T-cell (primary cell): ENCODE data around the gene ITPR1. TPM values are rescaled to one million over a fixed set of nuclear protein-coding genes. Genes with fewer than 3 reads are reported as not detected.

ENCODE experiments used
- ATAC-seq, 4 experiments: fragments of 200-7000 bp in 3 of 4; fragments of 150-1000 bp in 1 of 4; cut with Tn5 transposase; replicated peaks in 1 of 4; 1 replicate in 3 of 4; 2 replicates in 1 of 4; pipeline ENCODE4 v1.10.0; 2021; ENCODE audit warnings: moderate library complexity in 3 of 4, mild to moderate bottlenecking in 2 of 4, moderate number of reproducible peaks in 1 of 4
- CTCF ChIA-PET, 2 donors: fragments of 300-600 bp; sonication (Branson Sonifier 250); formaldehyde crosslinking; loops; one replicate each; lab custom pipeline; 2022; ENCODE audit warnings: antibody characterized with exemption in 2 of 2; lab: Charles Lee
- POLR2A ChIA-PET, 2 donors: fragments of 300-600 bp; sonication (Branson Sonifier 250); formaldehyde crosslinking; loops; one replicate each; lab custom pipeline; 2022; ENCODE audit warnings: antibody characterized with exemption in 2 of 2; lab: Charles Lee
- DNase-seq, 35 experiments: peaks; one replicate each; pipeline versions ENCODE4 v3.0.0 to v3.0.0-alpha.2; 2013 to 2023
- H3K27ac ChIP-seq: one replicate; pipeline ENCODE4 v1.5.1; 2013; ENCODE audit warnings: low read length
- H3K27me3 ChIP-seq, 2 experiments: replicated peaks in 1 of 2; 1 replicate in 1 of 2; 2 replicates in 1 of 2; pipeline versions ENCODE4 v1.6.1 to v1.7.0; 2013; ENCODE audit warnings: low read length in 1 of 2, mixed read lengths in 1 of 2; ENCODE audit not compliant: control insufficient read depth in 2 of 2, insufficient read depth in 2 of 2; ENCODE audit errors: extremely low read depth in 1 of 2
- H3K36me3 ChIP-seq, 2 donors: 1 replicate in 1 of 2; 2 replicates in 1 of 2; pipeline versions ENCODE4 v1.6.1 to v1.7.0; 2013; ENCODE audit warnings: low read length in 1 of 2; ENCODE audit not compliant: control insufficient read depth in 2 of 2, insufficient read depth in 1 of 2; ENCODE audit errors: extremely low read depth in 1 of 2
- H3K4me1 ChIP-seq, 2 experiments: 1 replicate in 1 of 2; 2 replicates in 1 of 2; pipeline versions ENCODE4 v1.6.1 to v1.7.0; 2013; ENCODE audit warnings: low read length in 2 of 2, mixed read lengths in 1 of 2; ENCODE audit not compliant: insufficient read depth in 2 of 2, control insufficient read depth in 1 of 2; ENCODE audit errors: extremely low read depth in 1 of 2
- H3K4me3 ChIP-seq, 2 donors: 1 replicate in 1 of 2; 2 replicates in 1 of 2; pipeline versions ENCODE4 v1.5.1 to v1.7.0; 2013; ENCODE audit warnings: mild to moderate bottlenecking in 2 of 2, low read length in 1 of 2, moderate library complexity in 1 of 2; ENCODE audit not compliant: control insufficient read depth in 1 of 2; ENCODE audit errors: extremely low read depth in 1 of 2
- H3K9me3 ChIP-seq: 2 replicates; pipeline ENCODE4 v1.7.0; 2013
- H3K27ac Mint-ChIP-seq, 2 donors: one replicate each; pipeline ENCODE4 v1.8.0; 2020 to 2021; ENCODE audit warnings: mild to moderate bottlenecking in 2 of 2, mixed read lengths in 2 of 2
- H3K27me3 Mint-ChIP-seq, 2 donors: one replicate each; pipeline ENCODE4 v1.8.0; 2021 to 2022; ENCODE audit warnings: mixed read lengths in 2 of 2
- H3K36me3 Mint-ChIP-seq: one replicate; pipeline ENCODE4 v1.8.0; 2021; ENCODE audit warnings: mixed read lengths
- H3K4me1 Mint-ChIP-seq, 3 donors: one replicate each; pipeline ENCODE4 v1.8.0; 2020 to 2022; ENCODE audit warnings: mixed read lengths in 3 of 3, mild to moderate bottlenecking in 1 of 3
- H3K4me3 Mint-ChIP-seq, 3 donors: one replicate each; pipeline ENCODE4 v1.8.0; 2020 to 2022; ENCODE audit warnings: mild to moderate bottlenecking in 3 of 3, mixed read lengths in 3 of 3, moderate library complexity in 3 of 3
- H3K9me3 Mint-ChIP-seq, 3 donors: one replicate each; pipeline ENCODE4 v1.8.0; 2020 to 2022; ENCODE audit warnings: mixed read lengths in 3 of 3
- WGBS: methylation state at CpG from one replicate; pipeline ENCODE4 v1.1.5; 2013; ENCODE audit warnings: missing lambda C conversion rate; ENCODE audit not compliant: insufficient coverage; 5-methylcytosine and 5-hydroxymethylcytosine counted together
- total RNA-seq, 35 experiments: library from RNA in 6 of 35; stranded (reverse) in 6 of 35; fragments of 120-200 nt in 1 of 35; gene quantifications; one replicate each; pipeline versions ENCODE4 v1.2.1 to v1.2.4 and lab custom pipeline; 2013 to 2026

The ITPR1 gene
- total RNA-seq, 5 donors from 2014 or later (not counting 1 experiment from before 2014, with no cell fraction given) = 53.8 to 105 (median 73.1) TPM

DNA sequence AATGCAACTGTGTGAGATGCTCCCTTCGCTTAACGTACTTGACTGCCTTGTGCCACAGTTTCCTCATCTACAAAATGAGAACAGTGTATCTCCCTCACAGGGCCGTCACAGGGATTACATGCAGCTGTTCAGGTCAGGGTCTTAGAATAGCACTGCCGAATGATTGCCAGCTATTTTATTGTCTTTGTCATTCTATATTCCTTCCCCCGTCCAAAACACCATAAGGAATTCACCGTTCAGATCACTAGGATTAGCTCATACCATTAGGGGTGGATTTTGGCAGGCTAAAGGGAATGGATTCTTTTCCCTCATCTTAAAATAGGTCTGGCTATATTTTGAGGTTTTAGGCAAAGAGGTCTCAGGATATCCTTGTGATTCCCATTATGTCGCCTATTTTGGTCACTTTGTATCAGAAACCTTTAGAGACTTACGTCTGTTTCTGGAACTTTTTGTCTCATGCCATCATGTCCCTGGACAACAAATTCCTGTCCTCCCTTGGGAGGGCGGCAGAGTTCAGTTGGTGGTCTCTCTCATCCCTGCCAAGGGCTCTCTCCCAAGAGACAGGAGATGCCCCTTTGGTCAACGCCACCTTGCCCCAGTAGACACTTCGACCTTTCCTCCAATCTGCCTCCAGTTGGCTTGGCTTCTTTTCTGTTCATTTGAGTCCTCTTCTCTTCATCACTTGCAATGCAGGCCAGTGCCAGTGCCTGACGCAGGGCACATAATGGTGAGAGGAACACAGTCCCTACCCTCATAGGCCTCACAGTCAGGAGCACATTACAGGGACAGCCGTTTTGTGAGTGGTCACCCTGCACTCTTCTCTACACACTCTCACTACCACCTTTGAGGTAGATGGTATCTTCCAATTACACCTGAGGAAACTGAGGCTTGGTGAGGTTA, 314.5 kb downstream of the ITPR1 start:
- ATAC-seq = no peak
- DNase-seq = no peak
- peaks cover 8 to 24% of the 10 kb centered on the region in 2 donors for H3K36me3 ChIP-seq
- H3K4me1 Mint-ChIP-seq = peaks cover 17 to 29% (median 24%) of the 10 kb centered on the region in 3 donors
- H3K9me3 ChIP-seq = no peaks in the 10 kb centered on the region
- H3K9me3 Mint-ChIP-seq = no peaks in the 10 kb centered on the region
- no peaks in the 10 kb centered on the region for H3K27me3 Mint-ChIP-seq
- POLR2A ChIA-PET = interaction anchor here in 1 of 2 donors (0.7 kb wide), 1 partner anchor 64 kb away, joined by 3 read pairs; no protein-coding TSS in a partner anchor
- peaks cover 65% of the 10 kb centered on the region for H3K36me3 Mint-ChIP-seq
- no peaks in the 10 kb centered on the region for H3K27me3 ChIP-seq
- H3K27ac ChIP-seq = no peak overlapping the region
- no peak overlapping the region for H3K4me3 ChIP-seq
- 98% methylated on average over 6 of the region's 13 CpGs for WGBS
- H3K4me3 Mint-ChIP-seq = no peak overlapping the region
- CTCF ChIA-PET = interaction anchor here in 1 of 2 donors (0.5 kb wide), 1 partner anchor 81 kb away, joined by 3 read pairs; no protein-coding TSS in a partner anchor
- peaks cover 0 to 9% of the 10 kb centered on the region in 2 experiments for H3K4me1 ChIP-seq
- peak overlapping the region in 1 of 2 donors; percentile 66 for H3K27ac Mint-ChIP-seq

- H3K36me3 Mint-ChIP-seq = peaks cover 65% of the 10 kb centered on the region
- no peak overlapping the region for H3K4me3 Mint-ChIP-seq
- peaks cover 15 to 25% (median 17%) of the 10 kb centered on the region in 3 donors for H3K4me1 Mint-ChIP-seq
- CTCF ChIA-PET = interaction anchor here in 1 of 2 donors (0.6 kb wide), 1 partner anchor 323 kb away, joined by 3 read pairs; no protein-coding TSS in a partner anchor
- no peak overlapping the region for H3K4me3 ChIP-seq
- no peaks in the 10 kb centered on the region for H3K9me3 ChIP-seq
- H3K9me3 Mint-ChIP-seq = no peaks in the 10 kb centered on the region
- DNase-seq = no peak
- peaks cover 0 to 9% of the 10 kb centered on the region in 2 experiments for H3K4me1 ChIP-seq
- POLR2A ChIA-PET = no interaction called here
- WGBS = no CpG with 5 or more reads among the region's 4 CpGs
- no peak overlapping the region for H3K27ac ChIP-seq
- H3K27me3 Mint-ChIP-seq = no peaks in the 10 kb centered on the region
- no peak for ATAC-seq
- no peak overlapping the region for H3K27ac Mint-ChIP-seq
- H3K27me3 ChIP-seq = no peaks in the 10 kb centered on the region
- peaks cover 6 to 28% of the 10 kb centered on the region in 2 donors for H3K36me3 ChIP-seq
Observed at GRCh38 chr3:4808637-4809036, 315.5 kb downstream of the ITPR1 start.

GRCh38 chr3:4809922-4810321, 316.8 kb downstream of the ITPR1 start:
- Mint-ChIP-seq H3K27me3 (no peaks in the 10 kb centered on the region), H3K36me3 (peaks cover 67% of the 10 kb centered on the region), H3K4me1 (peaks cover 2 to 14% (median 7%) of the 10 kb centered on the region in 3 donors), H3K9me3 (no peaks in the 10 kb centered on the region), H3K27ac (peak overlapping the region; percentile 0 to 64), H3K4me3 (no peak overlapping the region)
- no peak for DNase-seq
- no peaks in the 10 kb centered on the region for H3K4me1 ChIP-seq
- no peak for ATAC-seq
- H3K27ac ChIP-seq = no peak overlapping the region
- CTCF ChIA-PET = interaction anchor here in 1 of 2 donors (0.6 to 1.0 kb wide), 2 partner anchors 12 to 201 kb away, joined by 3 read pairs; no protein-coding TSS in a partner anchor
- H3K36me3 ChIP-seq = peaks cover 6 to 37% of the 10 kb centered on the region in 2 donors
- no peaks in the 10 kb centered on the region for H3K9me3 ChIP-seq
- H3K4me3 ChIP-seq = no peak overlapping the region
- H3K27me3 ChIP-seq = no peaks in the 10 kb centered on the region
- WGBS = 100% methylated on average over 3 of the region's 3 CpGs
- POLR2A ChIA-PET = no interaction called here

DNA sequence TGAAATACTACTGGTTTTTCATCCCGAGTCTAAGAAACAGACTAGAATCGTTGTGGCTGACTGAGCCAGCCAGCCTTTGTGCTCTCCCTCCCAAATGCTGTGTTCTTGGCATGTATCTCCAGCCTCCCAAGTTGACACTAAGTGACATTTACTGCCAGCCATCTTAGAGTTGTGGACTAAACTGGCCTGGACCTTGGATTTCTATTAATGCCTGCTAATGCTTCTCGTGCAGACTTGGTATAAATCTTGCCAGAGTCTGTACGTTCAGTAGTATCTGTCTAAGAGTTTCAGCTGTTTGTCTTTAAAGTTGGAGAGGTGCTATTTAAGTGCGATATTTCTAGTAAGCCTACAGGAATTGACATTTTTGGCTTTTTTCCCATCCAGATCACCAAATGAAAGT, 319.4 kb downstream of the ITPR1 start:
- Mint-ChIP-seq H3K36me3 (peaks cover 73% of the 10 kb centered on the region), H3K9me3 (peaks cover 0 to 7% (median 0%) of the 10 kb centered on the region in 3 donors), H3K4me1 (peaks cover 0 to 2% (median 0%) of the 10 kb centered on the region in 3 donors), H3K27ac (no peak overlapping the region), H3K27me3 (no peaks in the 10 kb centered on the region), H3K4me3 (no peak overlapping the region)
- CTCF ChIA-PET = no interaction called here
- DNase-seq = no peak
- ATAC-seq = no peak
- Histone ChIP-seq H3K27me3 (no peaks in the 10 kb centered on the region), H3K4me3 (no peak overlapping the region), H3K27ac (no peak overlapping the region), H3K9me3 (no peaks in the 10 kb centered on the region), H3K4me1 (no peaks in the 10 kb centered on the region), H3K36me3 (peaks cover 6 to 45% of the 10 kb centered on the region in 2 donors)
- 98% methylated on average over 4 of the region's 5 CpGs for WGBS
- POLR2A ChIA-PET = interaction anchor here in 1 of 2 donors (0.6 kb wide), 1 partner anchor 160 kb away, joined by 4 read pairs; no protein-coding TSS in a partner anchor

- ATAC-seq = no peak
- H3K4me3 Mint-ChIP-seq = no peak overlapping the region
- peaks cover 73% of the 10 kb centered on the region for H3K36me3 Mint-ChIP-seq
- Histone ChIP-seq H3K36me3 (peaks cover 6 to 47% of the 10 kb centered on the region in 2 donors), H3K4me1 (no peaks in the 10 kb centered on the region), H3K4me3 (no peak overlapping the region), H3K27ac (no peak overlapping the region), H3K27me3 (no peaks in the 10 kb centered on the region), H3K9me3 (no peaks in the 10 kb centered on the region)
- no peak for DNase-seq
- peaks cover 0 to 2% (median 0%) of the 10 kb centered on the region in 3 donors for H3K4me1 Mint-ChIP-seq
- WGBS = 92% methylated on average over 4 of the region's 6 CpGs
- ChIA-PET POLR2A (no interaction called here), CTCF (no interaction called here)
- H3K27me3 Mint-ChIP-seq = no peaks in the 10 kb centered on the region
- H3K9me3 Mint-ChIP-seq = peaks cover 0 to 7% (median 0%) of the 10 kb centered on the region in 3 donors
- peak overlapping the region; percentile 8 to 18 for H3K27ac Mint-ChIP-seq
Observed at GRCh38 chr3:4813909-4814304, 320.8 kb downstream of the ITPR1 start.

GRCh38 chr3:4814305-4814903, 321.3 kb downstream of the ITPR1 start:
- ChIA-PET POLR2A (no interaction called here), CTCF (no interaction called here)
- H3K4me1 ChIP-seq = no peaks in the 10 kb centered on the region
- H3K4me3 Mint-ChIP-seq = no peak overlapping the region
- no peak overlapping the region for H3K4me3 ChIP-seq
- H3K9me3 ChIP-seq = no peaks in the 10 kb centered on the region
- peaks cover 0 to 7% (median 0%) of the 10 kb centered on the region in 3 donors for H3K9me3 Mint-ChIP-seq
- no peaks in the 10 kb centered on the region for H3K27me3 Mint-ChIP-seq
- peak in 1 of 35 experiments; percentile 15 for DNase-seq
- no peak for ATAC-seq
- peak overlapping the region; percentile 8 to 40 for H3K27ac Mint-ChIP-seq
- no peaks in the 10 kb centered on the region for H3K27me3 ChIP-seq
- no peak overlapping the region for H3K27ac ChIP-seq
- H3K36me3 ChIP-seq = peaks cover 6 to 52% of the 10 kb centered on the region in 2 donors
- 93% methylated on average over 18 of the region's 20 CpGs for WGBS
- peaks cover 0 to 3% (median 0%) of the 10 kb centered on the region in 3 donors for H3K4me1 Mint-ChIP-seq
- H3K36me3 Mint-ChIP-seq = peaks cover 73% of the 10 kb centered on the region
